NCI-H2029 (cell line): Measurements from ENCODE around the gene ZNF566.
"Not testable (repeated sequence)": the region's sequence is repeated elsewhere in the genome, so short reads cannot be mapped to it uniquely, and the experiment has no call there.

ENCODE experiments used
- DNase-seq: peaks from one replicate; lab custom pipeline; 2025; lab: John Stamatoyannopoulos, UW

ZNF566 gene

DNA sequence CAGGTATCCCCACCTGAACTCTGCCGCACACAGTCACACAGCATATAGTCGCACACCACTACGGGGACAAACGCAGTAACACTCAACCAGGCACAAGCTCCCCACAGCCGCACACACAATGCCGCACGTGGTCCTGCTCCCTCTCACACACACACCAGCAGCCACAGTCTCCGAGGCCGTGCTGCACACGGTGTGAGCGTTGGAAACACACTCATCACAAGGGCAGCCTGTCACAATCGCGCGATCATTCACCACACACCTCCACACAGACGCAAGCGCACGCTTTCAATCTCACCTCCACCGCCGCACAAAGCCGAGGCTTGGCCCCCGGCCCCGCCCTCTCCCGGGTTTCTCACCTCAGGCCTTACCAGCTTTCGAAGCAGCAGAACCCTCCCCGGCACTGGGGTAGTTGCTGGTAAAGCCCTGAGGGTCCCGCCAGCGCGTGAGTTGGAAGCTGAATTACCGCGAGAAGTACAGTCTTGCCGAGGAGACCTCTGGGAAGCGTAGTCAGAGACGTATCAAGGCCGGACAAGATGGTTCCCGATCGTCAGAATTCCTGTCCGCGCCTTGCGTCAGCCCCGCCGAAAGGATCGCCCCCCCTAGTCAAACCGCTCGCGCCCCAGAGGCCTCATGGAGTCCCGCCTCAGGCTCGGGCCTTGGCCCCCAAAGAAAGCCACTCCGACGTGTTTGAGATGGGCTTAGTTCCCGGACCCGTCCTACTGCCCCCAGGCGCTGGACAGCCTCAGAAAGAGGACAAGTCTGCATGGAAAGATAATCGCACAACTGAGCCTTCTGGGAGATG is at the start of gene ZNF566:
TSS of gene ZNF566 (minus strand) at position 444 of the 802 bp plus-strand sequence. CDS start 13,004 bp downstream, outside the sequence.
- peak; percentile 97 for DNase-seq

- DNase-seq: no peak
These were observed 39.7 kb upstream of the ZNF566 start for GRCh38 chr19:36528921-36529518.

DNA sequence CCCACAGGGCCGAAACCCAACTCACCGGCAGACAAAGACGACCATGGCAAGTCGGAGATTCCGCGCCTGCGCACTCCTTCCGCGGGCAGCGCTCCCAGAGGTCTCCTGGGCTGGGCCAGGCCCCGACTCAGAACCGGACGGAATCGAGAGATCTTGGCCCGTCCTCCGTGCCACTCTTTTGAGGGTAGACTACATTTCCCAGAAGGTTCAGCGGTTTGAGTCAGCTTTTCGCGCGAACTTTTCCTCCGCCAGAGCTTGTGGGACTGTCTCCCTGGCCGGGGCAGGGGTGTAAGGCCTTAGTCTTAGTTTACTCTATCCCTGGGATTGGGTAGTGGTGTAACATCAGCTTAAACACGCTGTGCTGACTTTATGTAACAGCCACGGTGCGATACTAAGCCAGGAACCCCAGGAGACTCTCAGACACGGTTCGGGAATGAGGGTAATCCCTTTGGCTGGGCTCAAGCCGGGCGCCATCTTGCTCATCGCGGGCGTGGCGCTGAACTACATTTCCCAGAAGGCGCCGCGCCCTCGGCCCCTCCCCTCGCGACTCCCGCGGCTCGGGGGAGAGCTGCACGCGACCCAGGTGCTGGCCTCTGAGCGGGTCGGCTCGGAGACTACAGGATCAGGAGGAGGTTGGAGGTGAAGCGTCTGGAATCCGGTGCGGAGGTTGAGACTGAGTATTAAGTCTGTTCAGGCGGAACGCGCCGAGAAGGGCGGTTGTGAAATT is 39.0 kb upstream of the ZNF566 start, which contains the start of gene ZNF260:
TSS of gene ZNF260 (minus strand) at position 78 of the 727 bp plus-strand sequence. CDS start 13,033 bp downstream, outside the sequence.
- DNase-seq: peak; percentile 94

DNA sequence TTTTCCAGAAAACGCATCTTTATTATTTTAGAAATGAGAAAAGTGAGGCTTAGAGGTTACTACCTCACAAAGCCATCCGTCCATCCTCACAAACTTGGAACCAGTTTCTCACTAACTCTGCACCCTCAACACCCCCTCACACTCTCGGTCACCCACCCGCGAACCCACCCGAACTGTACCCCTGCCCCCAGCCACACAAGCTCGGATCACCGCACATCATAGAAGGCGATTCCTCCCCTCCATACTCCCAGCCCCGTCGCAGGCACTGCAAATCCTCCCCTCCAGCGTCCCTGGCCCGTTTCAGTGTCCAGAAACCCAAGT is 38.5 kb upstream of the ZNF566 start:
- no peak for DNase-seq

DNA sequence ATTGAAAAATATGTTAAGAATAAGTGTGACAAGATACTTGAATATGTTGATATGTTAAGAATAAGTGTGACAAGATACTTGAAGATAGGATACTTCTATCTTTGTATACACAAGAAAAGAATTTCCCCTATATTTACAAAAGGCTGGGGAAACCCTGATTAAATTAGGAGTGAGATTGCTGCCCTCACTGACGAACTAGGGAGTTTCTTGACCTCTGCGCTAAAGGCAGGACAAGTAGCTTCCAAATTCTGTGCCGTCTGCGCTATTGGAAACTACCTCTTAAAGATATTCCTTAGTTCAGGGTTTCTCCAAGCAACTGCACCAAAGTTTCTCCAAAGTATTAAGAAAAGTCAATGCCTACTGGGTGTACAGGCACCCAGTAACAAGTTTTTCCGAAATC is 38.0 kb upstream of the ZNF566 start:
- DNase-seq: no peak

DNA sequence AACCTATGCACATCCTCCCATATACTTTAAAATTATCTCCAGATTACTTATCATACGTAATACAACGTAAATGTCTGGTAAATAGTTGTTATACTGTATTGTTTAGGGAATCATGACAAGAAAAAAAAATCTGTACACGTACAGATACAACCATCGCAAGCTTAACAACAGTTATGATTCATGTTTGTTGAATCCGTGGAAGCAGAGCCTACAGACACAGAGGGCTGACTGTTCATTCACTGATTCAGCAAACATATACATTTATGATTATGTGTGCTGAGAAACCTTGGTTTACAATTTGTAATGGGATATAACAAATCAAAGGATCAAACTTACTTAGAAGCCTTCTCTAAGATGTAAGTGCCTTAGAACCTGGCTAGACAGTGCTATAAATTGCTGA is 37.2 kb upstream of the ZNF566 start:
- no peak for DNase-seq

GRCh38 chr19:36524617-36525016 is 35.3 kb upstream of the ZNF566 start:
- DNase-seq: no peak

DNA sequence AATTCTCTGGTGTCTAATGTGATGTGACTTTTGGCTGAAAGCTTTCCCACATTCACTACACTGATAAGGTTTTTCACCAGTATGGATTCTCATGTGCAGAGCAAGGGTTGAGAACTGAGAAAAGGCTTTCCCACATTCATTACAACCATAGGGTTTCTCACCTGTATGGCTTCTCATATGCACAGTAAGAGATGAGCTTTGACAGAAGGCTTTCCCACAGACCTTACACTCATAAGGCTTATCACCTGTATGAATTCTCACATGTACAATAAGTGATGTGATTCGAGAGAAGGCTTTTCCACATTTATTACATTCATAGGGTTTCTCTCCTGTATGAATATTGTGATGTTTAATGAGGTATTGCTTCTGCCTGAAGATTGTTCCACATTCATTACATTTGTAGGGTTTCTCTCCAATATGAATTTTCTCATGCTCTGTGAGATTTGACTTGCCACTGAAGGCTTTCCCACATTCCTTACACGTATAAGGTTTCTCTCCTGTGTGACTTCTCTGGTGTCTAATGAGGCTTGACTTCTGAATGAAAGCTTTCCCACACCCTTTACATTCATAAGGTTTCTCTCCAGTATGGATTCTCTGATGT is 24.8 kb upstream of the ZNF566 start:
- no peak for DNase-seq

- DNase-seq: no peak
These were observed 19.0 kb upstream of the ZNF566 start for GRCh38 chr19:36508325-36508724.

DNA sequence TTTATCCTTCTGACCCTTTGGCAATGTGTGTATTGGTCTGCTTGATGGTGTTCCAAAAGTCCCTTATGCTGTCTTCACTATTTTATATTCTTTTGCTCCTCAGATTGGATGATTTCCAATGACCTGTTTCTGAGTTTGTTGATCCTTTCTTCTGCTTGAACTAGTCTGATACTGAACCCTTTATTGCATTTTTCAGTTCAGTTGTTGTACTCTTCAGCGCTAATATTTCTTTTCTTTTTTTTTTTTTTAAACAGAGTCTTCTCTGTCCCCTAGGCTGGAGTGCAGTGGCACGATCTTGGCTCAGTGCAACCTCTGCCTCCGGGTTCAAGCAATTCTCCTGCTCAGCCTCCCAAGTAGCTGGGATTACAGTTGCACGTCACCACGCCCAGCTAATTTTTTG is 12.6 kb upstream of the ZNF566 start:
- DNase-seq: no peak

DNA sequence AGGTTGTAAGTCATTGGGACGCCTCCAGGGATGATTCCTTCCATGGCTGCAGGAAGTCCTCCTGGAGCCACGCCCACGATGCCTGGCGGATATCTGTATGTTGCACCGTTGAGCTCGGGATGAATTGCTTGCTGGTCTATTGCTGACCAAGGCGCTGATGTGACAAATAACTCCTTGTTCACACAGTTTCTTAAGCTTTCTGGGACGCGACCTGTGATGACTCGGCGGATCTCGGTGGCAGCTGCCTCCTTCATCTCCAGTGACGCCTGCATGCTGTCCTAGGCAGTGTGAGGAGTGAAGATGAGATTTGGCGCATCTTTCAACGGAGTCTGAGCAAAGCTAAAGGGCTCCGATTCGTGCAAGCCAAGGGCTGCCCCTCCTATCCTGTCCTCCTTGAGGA is 7.6 kb upstream of the ZNF566 start:
- DNase-seq: no peak

DNA sequence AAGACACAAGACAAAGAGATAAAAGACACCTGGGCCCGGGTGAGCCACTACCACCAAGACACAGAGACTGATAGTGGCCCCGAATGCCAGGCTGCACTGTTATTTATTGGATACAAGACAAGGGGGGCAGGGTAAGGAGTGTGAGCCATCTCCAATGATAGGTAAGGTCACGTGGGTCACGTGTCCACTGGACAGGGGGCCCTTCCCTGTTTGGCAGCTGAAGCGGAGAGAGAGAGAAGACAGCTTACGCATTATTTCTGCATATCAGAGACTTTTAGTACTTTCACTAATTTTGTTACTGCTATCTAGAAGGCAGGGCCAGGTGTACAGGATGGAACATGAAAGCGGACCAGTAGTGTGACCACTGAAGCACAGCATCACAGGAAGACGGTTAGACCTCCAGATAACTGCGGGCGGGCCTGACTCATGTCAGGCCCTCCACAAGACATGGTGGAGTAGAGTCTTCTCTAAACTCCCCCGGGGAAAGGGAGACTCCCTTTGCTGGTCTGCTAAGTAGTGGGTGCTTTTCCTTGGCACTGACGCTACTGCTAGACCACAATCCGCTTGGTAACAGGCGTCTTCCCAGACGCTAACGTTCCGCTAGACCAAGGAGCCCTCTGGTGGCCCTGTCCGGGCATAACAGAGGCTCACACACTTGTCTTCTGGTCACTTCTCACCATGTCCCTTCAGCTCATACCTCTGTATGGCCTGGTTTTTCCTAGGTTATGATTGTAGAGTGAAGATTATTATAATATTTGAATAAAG is 3.5 kb upstream of the ZNF566 start:
- peak; percentile 50 for DNase-seq

DNA sequence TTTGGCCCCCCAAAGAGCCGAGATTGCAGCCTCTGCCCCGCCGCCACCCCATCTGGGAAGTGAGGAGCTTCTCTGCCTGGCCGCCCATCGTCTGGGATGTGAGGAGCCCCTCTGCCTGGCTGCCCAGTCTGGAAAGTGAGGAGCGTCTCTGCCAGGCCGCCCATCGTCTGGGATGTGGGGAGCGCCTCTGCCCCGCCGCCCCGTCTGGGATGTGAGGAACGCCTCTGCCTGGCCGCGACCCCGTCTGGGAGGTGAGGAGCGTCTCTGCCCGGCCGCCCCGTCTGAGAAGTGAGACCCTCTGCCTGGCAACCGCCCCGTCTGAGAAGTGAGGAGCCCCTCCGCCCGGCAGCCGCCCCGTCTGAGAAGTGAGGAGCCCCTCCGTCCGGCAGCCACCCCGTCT is 1.5 kb upstream of the ZNF566 start:
- not testable (repeated sequence) for DNase-seq

- peak; percentile 93 for DNase-seq
These were observed 607 bp upstream of the ZNF566 start for GRCh38 chr19:36489920-36490415.

DNA sequence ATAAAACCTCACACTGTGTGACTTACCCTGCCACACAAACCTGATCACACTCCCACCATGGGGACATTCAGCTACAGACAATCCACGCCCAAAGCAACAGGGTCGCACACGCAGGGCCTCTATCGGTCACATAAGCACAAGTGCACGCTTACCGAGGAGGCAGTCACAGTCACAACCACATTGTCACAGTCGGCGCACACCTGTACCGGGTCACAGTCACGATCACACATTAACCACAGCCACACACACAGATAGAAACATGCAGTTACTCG is 579 bp downstream of the ZNF566 start:
- no peak for DNase-seq

DNA sequence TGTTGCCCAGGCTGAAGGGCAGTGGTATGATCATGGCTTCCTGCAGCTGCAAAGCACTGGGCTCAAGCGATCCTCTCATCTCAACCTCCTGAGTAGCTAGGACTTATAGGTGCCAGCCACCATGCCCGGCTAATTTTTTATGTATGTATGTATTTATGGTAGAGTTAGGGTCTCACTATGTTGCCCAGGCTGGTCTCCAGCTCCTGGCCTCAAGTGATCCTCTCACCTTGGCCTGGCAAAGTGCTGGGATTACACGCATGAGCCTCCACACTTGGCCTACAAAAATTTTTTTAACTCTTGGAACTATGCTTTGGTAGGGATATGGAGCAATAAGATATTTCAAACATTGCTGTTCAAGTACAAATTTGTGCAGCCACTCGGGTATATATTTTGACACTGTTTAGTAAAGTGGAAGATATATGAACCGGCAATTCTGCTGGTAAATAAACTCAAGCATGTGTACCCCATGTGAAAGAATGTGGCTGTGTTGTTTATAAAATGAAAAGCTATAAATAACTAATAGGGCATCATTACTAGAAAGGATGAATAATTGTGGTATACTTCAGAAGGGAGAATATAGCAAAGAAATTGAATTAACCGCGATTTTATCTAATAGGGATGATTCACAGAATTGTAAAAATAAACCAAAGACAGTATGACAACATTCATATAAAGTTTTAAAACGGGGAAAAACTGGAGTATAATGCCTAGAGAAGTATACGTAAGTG is 1.1 kb downstream of the ZNF566 start:
- no peak for DNase-seq

DNA sequence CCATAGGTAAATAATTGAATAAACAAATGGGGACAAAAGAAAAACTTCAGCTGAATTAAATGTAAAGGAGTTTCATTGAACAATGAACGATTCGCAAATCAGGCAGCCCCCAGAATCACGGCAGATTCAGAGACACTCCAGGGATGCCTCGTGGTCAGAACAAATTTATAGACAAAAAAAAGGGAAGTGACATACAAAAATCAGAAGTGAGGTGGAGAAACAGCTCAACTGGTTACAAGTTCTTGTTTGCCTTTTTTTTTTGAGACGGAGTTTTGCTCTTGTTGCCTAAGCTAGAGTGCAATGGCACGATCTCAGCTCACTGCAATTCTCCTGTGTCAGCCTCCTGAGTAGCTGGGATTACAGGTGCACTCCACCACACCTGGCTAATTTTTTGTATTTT is 5.7 kb downstream of the ZNF566 start:
- DNase-seq: no peak

GRCh38 chr19:36482876-36483275 is 6.5 kb downstream of the ZNF566 start:
- no peak for DNase-seq

GRCh38 chr19:36460046-36460445 is 29.3 kb downstream of the ZNF566 start:
- DNase-seq: no peak

DNA sequence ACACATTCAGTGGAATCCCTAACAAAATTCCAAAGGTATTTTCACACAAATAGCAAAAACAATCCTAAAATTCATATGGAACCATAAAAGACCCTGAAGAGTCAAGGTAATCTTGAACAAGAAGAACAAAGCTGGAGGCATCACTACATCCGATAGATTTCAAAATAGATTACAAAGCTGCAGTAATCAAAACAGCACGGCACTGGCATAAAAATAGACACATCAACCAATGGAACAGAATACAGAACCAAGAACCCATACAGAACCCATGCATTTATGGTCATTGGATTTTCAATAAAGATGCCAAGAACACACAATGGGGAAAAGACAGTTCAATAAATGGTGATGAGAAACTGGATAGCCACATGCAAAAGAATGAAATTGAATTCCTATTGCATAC is 32.5 kb downstream of the ZNF566 start:
- no peak for DNase-seq

GRCh38 chr19:36449059-36449670 is 40.2 kb downstream of the ZNF566 start:
- DNase-seq: no peak
